NB4 (cell line): ENCODE results near the gene DDI1.
A peak's percentile ranks its signal among the peaks of the same experiment; 100 is the strongest.

Experiments used
- DNase-seq: peaks from one replicate; pipeline ENCODE4 v3.0.0; 2010; ENCODE audit warnings: low read depth
- H3K4me3 ChIP-seq: one replicate; pipeline ENCODE4 v1.5.1; 2011; ENCODE audit warnings: mild to moderate bottlenecking, low read depth, low read length, moderate library complexity
- MYC ChIP-seq: IDR thresholded peaks from 2 replicates; pipeline ENCODE4 v1.6.1; 2011; ENCODE audit warnings: low read depth, low read length
- POLR2A ChIP-seq: IDR thresholded peaks from 2 replicates; pipeline ENCODE4 v1.6.1; 2011; ENCODE audit warnings: mild to moderate bottlenecking; ENCODE audit not compliant: insufficient read length; ENCODE audit errors: extremely low read depth
- TF ChIP-seq, protein P1 (sequence below): IDR thresholded peaks from one replicate; pipeline ENCODE4 v1.5.1; 2012; ENCODE audit warnings: low read depth, low read length
- TF ChIP-seq, protein P2 (sequence below): IDR thresholded peaks from 2 replicates; pipeline ENCODE4 v1.6.1; 2011; ENCODE audit warnings: low read depth, low read length

Gene DDI1

DNA sequence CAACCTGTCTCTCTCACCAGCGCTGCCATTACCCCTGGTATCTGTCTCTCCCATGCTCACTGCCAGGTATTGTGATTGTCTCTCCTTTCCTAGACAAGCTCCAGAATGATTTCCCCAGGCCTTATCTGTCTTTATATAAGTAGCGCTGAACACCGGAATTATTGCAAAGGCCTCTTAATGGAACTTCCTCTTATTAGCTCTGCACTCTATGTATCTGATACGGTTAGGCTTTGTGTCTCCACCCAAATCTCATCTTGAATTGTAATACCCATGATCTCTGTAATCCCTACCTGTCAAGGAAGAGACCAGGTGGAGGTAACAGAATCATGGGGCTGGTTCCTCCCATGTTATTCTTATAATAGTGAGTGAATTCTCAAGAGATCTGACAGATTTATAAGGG, 39.3 kb downstream of the DDI1 start:
- TF ChIP-seq, protein P1, sequence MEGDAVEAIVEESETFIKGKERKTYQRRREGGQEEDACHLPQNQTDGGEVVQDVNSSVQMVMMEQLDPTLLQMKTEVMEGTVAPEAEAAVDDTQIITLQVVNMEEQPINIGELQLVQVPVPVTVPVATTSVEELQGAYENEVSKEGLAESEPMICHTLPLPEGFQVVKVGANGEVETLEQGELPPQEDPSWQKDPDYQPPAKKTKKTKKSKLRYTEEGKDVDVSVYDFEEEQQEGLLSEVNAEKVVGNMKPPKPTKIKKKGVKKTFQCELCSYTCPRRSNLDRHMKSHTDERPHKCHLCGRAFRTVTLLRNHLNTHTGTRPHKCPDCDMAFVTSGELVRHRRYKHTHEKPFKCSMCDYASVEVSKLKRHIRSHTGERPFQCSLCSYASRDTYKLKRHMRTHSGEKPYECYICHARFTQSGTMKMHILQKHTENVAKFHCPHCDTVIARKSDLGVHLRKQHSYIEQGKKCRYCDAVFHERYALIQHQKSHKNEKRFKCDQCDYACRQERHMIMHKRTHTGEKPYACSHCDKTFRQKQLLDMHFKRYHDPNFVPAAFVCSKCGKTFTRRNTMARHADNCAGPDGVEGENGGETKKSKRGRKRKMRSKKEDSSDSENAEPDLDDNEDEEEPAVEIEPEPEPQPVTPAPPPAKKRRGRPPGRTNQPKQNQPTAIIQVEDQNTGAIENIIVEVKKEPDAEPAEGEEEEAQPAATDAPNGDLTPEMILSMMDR: no peak
- TF ChIP-seq, protein P2, sequence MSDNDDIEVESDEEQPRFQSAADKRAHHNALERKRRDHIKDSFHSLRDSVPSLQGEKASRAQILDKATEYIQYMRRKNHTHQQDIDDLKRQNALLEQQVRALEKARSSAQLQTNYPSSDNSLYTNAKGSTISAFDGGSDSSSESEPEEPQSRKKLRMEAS: no peak
- TF ChIP-seq MYC: no peak
- no peak for DNase-seq
- no peak overlapping the region for H3K4me3 ChIP-seq

DNA sequence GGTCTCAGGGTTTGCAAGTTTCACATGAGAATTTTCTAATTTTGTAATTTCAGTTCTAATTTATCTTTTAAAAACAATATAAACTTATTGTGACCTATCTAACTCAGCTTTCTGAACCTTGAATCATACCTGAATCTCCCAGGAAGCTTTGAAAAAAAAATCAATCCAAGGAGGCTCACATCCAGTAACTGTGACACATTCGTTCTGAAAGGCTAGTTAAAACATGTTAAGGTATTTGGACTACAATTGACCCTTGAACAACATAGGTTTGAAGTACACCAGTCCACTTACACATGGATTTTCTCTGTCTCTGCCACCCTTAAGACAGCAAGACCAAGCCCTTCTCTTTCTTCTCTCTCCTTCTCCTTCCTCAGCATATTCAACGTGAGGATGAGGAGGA, 40.0 kb downstream of the DDI1 start:
- TF ChIP-seq POLR2A (no peak), MYC (no peak)
- TF ChIP-seq, protein P2: no peak
- TF ChIP-seq, protein P1: no peak
- H3K4me3 ChIP-seq: no peak overlapping the region
- no peak for DNase-seq

DNA sequence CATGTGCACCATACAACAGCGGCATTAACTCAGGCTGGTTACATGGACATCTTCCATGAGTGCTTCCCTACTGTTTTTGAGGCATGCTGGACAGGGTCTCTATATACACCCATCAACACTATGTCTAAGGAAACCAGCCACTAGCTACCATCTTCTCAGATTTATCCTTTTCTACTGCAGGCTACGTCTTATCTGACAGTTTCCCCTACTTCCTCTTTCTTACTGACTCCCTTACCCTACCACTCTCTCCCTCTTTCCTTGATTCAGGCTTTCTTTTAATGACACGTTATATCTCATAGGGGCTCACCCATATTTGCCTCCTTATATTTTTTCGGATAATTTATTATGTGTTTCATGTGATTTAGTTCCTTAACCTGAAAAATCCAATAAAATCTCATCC, 41.8 kb downstream of the DDI1 start:
- no peak overlapping the region for H3K4me3 ChIP-seq
- peak; percentile 6 for DNase-seq
- TF ChIP-seq, protein P2: no peak
- TF ChIP-seq MYC (no peak), POLR2A (no peak)
- TF ChIP-seq, protein P1: no peak

DNA sequence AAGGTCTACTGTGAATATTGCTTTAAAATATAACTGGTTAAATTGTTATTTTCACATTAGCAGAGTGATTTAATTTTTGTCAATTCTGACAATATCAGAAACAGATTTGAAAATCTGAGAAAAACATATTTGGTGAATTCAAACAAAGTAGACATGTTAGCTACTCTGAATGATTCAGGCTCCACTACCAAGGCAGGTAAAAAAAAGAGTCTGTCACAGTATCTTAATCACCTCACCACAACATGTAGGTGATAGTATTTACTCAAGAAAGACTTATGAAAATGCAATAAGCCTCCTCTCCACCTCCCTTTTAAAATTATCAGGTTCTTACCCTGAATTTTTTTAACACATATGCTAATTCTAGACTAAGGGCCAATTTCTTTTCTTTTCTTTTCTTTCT, 42.6 kb downstream of the DDI1 start:
- TF ChIP-seq MYC (no peak), POLR2A (no peak)
- TF ChIP-seq, protein P1: no peak
- TF ChIP-seq, protein P2: no peak
- H3K4me3 ChIP-seq: no peak overlapping the region
- DNase-seq: no peak

DNA sequence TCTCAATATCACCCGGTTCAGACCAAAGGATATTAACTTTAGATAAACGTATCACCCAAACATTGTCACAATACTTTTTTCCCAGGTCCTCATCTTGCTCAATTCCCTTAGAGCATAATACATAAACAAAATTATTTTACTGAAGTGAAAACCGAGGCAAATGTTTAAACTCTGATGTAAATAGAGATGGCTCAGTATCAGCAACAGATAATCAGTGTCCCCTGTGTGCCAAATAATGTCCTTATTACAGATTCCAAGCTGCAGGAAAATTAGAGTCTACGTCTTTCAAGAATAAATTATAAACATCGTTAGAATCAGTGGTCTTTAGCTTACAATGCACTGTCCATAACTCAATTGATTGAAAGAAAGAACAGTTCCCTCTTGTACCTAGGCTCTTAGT, 50.2 kb downstream of the DDI1 start:
- DNase-seq: no peak
- no peak overlapping the region for H3K4me3 ChIP-seq
- TF ChIP-seq, protein P2: no peak
- TF ChIP-seq POLR2A: no peak
- TF ChIP-seq MYC: no peak
- TF ChIP-seq, protein P1: no peak
